ENCODE data around the gene CLDN7. TPM values are rescaled to one million over a fixed set of nuclear protein-coding genes. Genes with fewer than 3 reads are reported as not detected.
A peak's percentile ranks its signal among the peaks of the same experiment; 100 is the strongest.

Gene CLDN7
- total and polyA plus RNA-seq, 12 donors: 1.6 to 35.6 (median 6.8) TPM

DNA sequence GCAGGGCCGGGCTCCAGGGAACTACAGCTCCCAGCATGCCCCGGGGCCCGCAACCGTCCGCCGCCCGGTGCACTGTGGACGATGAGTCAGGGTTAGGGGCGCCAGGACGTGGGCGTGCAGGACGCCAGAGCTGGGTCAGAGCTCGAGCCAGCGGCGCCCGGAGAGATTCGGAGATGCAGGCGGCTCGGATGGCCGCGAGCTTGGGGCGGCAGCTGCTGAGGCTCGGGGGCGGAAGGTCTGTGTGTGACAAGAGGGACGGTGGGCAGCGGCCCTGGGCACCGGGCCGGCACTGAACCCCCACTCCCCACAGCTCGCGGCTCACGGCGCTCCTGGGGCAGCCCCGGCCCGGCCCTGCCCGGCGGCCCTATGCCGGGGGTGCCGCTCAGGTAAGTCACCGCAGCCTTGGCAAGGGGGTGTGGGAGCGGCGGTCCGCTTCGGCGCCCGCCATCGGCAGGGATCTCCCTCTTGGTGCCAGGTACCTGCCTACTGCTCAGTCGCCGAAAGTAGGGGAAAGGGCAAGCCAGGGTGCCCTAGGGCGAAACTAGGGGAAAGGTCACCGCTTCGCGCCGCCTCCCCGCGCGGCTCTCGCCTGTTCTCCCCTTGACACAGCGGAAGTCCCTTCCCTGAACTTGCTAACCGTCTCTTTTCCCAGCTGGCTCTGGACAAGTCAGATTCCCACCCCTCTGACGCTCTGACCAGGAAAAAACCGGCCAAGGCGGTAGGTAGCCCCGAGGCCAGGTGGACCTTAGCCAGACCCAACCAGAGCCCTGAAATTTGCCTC is 42.3 kb downstream of the CLDN7 start, which contains the start of the genes ACADVL and DLG4:
ACADVL (plus strand) TSS at position 127 of the 781 bp plus-strand sequence; CDS start at position 174, 47 bp downstream.
DLG4 (minus strand) TSS at position 25 of the 781 bp plus-strand sequence.
- Histone ChIP-seq H3K4me3 (peak within 1 kb of the TSS; percentile 48 to 99 (median 82)), H3K4me1 (replicated peaks in 1 of 2) (peaks cover 45 to 78% of the 10 kb centered on the region in 2 donors)

DNA sequence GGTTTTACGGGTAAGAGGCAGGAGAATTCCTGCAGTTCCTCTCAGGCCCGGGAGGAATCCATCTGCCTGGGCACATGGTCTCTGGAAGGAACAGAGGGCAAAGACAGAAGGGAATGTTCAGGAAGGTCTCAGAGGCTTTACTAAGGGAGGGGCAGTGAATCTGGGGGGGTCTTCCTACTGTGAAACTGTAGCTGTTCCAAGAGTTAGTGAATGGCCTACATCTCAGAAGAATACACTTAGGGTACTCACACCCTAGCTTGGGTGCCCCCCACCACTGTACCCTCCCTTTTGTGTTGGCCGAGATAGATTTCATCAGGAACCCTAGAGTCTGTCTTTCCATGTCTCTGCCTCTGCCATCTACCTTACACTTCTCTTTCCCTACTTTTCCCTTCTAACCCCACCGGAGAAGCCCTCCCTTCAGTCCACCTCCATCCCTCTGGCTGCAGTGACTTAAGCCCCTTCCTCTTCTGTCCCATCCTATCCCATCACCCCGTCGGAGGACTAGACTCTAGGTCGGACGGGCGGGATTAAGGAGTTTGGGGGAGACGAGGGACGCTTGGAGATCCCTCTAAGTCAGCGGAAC is 43.0 kb downstream of the CLDN7 start:
- TF ChIP-seq, protein P1, sequence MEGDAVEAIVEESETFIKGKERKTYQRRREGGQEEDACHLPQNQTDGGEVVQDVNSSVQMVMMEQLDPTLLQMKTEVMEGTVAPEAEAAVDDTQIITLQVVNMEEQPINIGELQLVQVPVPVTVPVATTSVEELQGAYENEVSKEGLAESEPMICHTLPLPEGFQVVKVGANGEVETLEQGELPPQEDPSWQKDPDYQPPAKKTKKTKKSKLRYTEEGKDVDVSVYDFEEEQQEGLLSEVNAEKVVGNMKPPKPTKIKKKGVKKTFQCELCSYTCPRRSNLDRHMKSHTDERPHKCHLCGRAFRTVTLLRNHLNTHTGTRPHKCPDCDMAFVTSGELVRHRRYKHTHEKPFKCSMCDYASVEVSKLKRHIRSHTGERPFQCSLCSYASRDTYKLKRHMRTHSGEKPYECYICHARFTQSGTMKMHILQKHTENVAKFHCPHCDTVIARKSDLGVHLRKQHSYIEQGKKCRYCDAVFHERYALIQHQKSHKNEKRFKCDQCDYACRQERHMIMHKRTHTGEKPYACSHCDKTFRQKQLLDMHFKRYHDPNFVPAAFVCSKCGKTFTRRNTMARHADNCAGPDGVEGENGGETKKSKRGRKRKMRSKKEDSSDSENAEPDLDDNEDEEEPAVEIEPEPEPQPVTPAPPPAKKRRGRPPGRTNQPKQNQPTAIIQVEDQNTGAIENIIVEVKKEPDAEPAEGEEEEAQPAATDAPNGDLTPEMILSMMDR (IDR thresholded peaks at IDR 0.05): no peak
- no peak for TF ChIP-seq POLR2A (IDR thresholded peaks at IDR 0.05)
- peaks cover 40 to 79% of the 10 kb centered on the region in 2 donors for H3K4me1 ChIP-seq (replicated peaks in 1 of 2)
- WGBS, 4 donors: 16 to 19% (median 16%) methylated on average over 11 to 12 of the region's 12 CpGs

More for the DNA sequence above, 42.3 kb downstream of the CLDN7 start, which contains the start of the genes ACADVL and DLG4:
- 0 to 2% (median 1%) methylated on average over 22 to 63 of the region's 63 CpGs for WGBS, 4 donors
- DNase-seq: peak; percentile 92 to 97 (median 95)
- H3K9me3 ChIP-seq (replicated peaks in 1 of 3): no peaks in the 10 kb centered on the region
- H3K36me3 ChIP-seq (replicated peaks in 1 of 2): peaks cover 0 to 30% of the 10 kb centered on the region in 2 donors
- intact Hi-C loops (cut with DNase I): no loop called here
- peak; percentile 88 to 98 for TF ChIP-seq POLR2A (IDR thresholded peaks at IDR 0.05)
- TF ChIP-seq, protein P1 (IDR thresholded peaks at IDR 0.05): no peak
- H3K27me3 ChIP-seq: no peaks in the 10 kb centered on the region
- peak within 1 kb of the TSS; percentile 86 to 100 (median 97) for H3K27ac ChIP-seq

DNA sequence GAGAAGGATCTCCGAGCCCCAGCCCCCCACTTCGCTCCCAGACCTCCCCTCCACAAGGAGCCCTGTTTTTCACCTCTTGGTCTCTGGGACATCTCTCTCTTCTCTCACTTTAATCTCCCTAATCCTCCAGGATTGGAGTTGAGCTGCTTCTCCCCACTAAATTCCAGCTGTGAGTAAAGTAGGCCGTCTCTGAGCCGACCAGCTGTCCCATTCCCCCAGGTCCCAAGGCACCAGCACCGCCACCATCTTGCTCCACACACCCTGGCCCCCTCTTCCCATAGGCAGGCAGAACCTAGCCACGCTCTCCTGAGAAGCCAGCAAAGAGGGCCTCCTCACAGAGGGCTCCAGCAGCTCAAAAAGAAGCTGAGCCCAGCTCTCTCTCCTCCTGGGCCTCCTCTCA is 43.5 kb downstream of the CLDN7 start:
- 69 to 82% (median 80%) methylated on average over 6 of the region's 6 CpGs for WGBS, 4 donors
- Histone ChIP-seq H3K27me3 (no peaks in the 10 kb centered on the region), H3K36me3 (replicated peaks in 1 of 2) (peaks cover 0 to 20% of the 10 kb centered on the region in 2 donors), H3K4me3 (no peak overlapping the region), H3K27ac (peak overlapping the region in 2 of 5 donors; percentile 99 to 100), H3K4me1 (replicated peaks in 1 of 2) (peaks cover 45 to 78% of the 10 kb centered on the region in 2 donors), H3K9me3 (replicated peaks in 1 of 3) (no peaks in the 10 kb centered on the region)
- TF ChIP-seq, protein P1 (IDR thresholded peaks at IDR 0.05): no peak
- TF ChIP-seq POLR2A (IDR thresholded peaks at IDR 0.05): no peak
- intact Hi-C loops (cut with DNase I): no loop called here
- DNase-seq: peak in 2 of 7 donors; percentile 27 to 39

More for the DNA sequence above, 43.0 kb downstream of the CLDN7 start:
- no peaks in the 10 kb centered on the region for H3K9me3 ChIP-seq (replicated peaks in 1 of 3)
- peak overlapping the region; percentile 86 to 100 (median 97) for H3K27ac ChIP-seq
- H3K36me3 ChIP-seq (replicated peaks in 1 of 2): peaks cover 0 to 26% of the 10 kb centered on the region in 2 donors
- intact Hi-C loops (cut with DNase I): no loop called here
- no peaks in the 10 kb centered on the region for H3K27me3 ChIP-seq
- peak overlapping the region in 2 of 4 donors; percentile 87 to 99 for H3K4me3 ChIP-seq
- DNase-seq: peak in 1 of 7 donors; percentile 35

DNA sequence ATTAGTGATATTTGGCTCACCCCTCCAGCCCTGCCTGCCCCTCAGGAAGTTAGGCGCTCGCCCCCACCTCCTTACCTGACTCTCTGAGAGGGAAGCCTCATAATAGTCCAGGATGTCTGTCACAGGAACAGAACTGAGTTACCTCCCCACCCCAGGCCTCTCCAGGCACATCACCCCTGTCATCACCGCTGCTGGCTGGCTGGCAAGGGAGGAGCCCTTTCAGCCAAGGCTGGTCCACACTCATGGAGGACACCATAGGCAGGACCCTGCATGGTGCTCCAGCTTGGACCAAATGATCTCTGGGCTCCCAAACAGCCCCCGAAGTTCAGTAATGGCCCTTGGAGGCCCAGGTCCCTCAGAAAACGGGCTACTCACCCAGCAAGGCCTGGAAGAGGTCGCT is 44.1 kb downstream of the CLDN7 start:
- no peak for TF ChIP-seq POLR2A (IDR thresholded peaks at IDR 0.05)
- TF ChIP-seq, protein P1 (IDR thresholded peaks at IDR 0.05): no peak
- Histone ChIP-seq H3K36me3 (replicated peaks in 1 of 2) (peaks cover 0 to 14% of the 10 kb centered on the region in 2 donors), H3K27me3 (no peaks in the 10 kb centered on the region), H3K4me1 (replicated peaks in 1 of 2) (peaks cover 45 to 75% of the 10 kb centered on the region in 2 donors), H3K9me3 (replicated peaks in 1 of 3) (no peaks in the 10 kb centered on the region), H3K4me3 (peak overlapping the region in 1 of 4 donors; percentile 65), H3K27ac (peak overlapping the region in 2 of 5 donors; percentile 72 to 100)
- peak in 2 of 7 donors; percentile 32 to 46 for DNase-seq
- 64 to 81% (median 68%) methylated on average over 2 to 6 of the region's 6 CpGs for WGBS, 4 donors
- intact Hi-C loops (cut with DNase I): no loop called here

All from adrenal gland (tissue), 12 donors.